IMR-90 (cell line): ENCODE results near the gene ARID4B. TPM values are rescaled to one million over a fixed set of nuclear protein-coding genes. Genes with fewer than 3 reads are reported as not detected.

ENCODE experiments used
- ATAC-seq: fragments of 200-7000 bp; cut with Tn5 transposase; 2 replicates; pipeline ENCODE4 v1.9.1; 2020; ENCODE audit warnings: low read depth, mild to moderate bottlenecking, moderate library complexity
- BruUV-seq: library from RNA; stranded (reverse); fragments of 400-500 nt; replicated peaks from 2 replicates; lab custom pipeline; 2021; lab: Mats Ljungman, UMichigan
- CTCF ChIA-PET: fragments of 300-600 bp; formaldehyde crosslinking; extraction: SDS; loops from one replicate; lab custom pipeline; 2021; ENCODE audit warnings: antibody characterized with exemption; lab: Yijun Ruan, JAX
- POLR2A ChIA-PET: fragments of 300-600 bp; sonication (Branson Sonifier 250); formaldehyde crosslinking; loops from one replicate; lab custom pipeline; 2022; ENCODE audit warnings: antibody characterized with exemption; ENCODE audit not compliant: unreplicated experiment; lab: Charles Lee
- DNase-seq: peaks from one replicate; pipeline ENCODE4 v3.0.0; 2013
- H2AFZ ChIP-seq: replicated peaks from 2 replicates; pipeline ENCODE3; 2013; ENCODE audit warnings: low read length, mild to moderate bottlenecking; ENCODE audit not compliant: poor library complexity
- H2AK5ac ChIP-seq: 2 replicates; pipeline ENCODE4 v1.6.1; 2013; ENCODE audit warnings: low read depth, low read length, inconsistent platforms
- H2AK9ac ChIP-seq: replicated peaks from 2 replicates; pipeline ENCODE3; 2013; ENCODE audit warnings: mild to moderate bottlenecking, low read depth, low read length, moderate library complexity; ENCODE audit not compliant: poor library complexity
- H2BK120ac ChIP-seq: 2 replicates; pipeline ENCODE4 v1.6.1; 2013; ENCODE audit warnings: low read depth, low read length, inconsistent platforms
- H2BK15ac ChIP-seq: 3 replicates; pipeline ENCODE4 v1.6.1; 2013; ENCODE audit warnings: low read depth, low read length, inconsistent platforms
- H2BK20ac ChIP-seq: 2 replicates; pipeline ENCODE4 v1.6.1; 2013; ENCODE audit warnings: low read depth, mild to moderate bottlenecking, inconsistent platforms, low read length, moderate library complexity
- H2BK5ac ChIP-seq: 2 replicates; pipeline ENCODE4 v1.6.1; 2013; ENCODE audit warnings: mild to moderate bottlenecking, low read depth, low read length, inconsistent platforms; ENCODE audit not compliant: poor library complexity, severe bottlenecking
- H3K14ac ChIP-seq: replicated peaks from 2 replicates; pipeline ENCODE4 v1.6.1; 2013; ENCODE audit warnings: low read depth, low read length, inconsistent platforms
- H3K18ac ChIP-seq: 2 replicates; pipeline ENCODE4 v1.6.1; 2013; ENCODE audit warnings: low read depth, low read length, control low read depth
- H3K23ac ChIP-seq: 2 replicates; pipeline ENCODE4 v1.6.1; 2013; ENCODE audit warnings: low read depth, low read length, inconsistent platforms
- H3K27ac ChIP-seq: 2 replicates; pipeline ENCODE4 v1.5.1; 2013; ENCODE audit warnings: mild to moderate bottlenecking, control low read depth, low read length; ENCODE audit not compliant: insufficient read depth
- H3K27me3 ChIP-seq: 2 replicates; pipeline ENCODE4 v1.6.1; 2013; ENCODE audit warnings: low read length; ENCODE audit not compliant: control insufficient read depth, insufficient read depth
- H3K36me3 ChIP-seq: 2 replicates; pipeline ENCODE4 v1.6.1; 2013; ENCODE audit warnings: low read length, mixed read lengths; ENCODE audit not compliant: control insufficient read depth, insufficient read depth
- H3K4ac ChIP-seq: 2 replicates; pipeline ENCODE4 v1.6.1; 2013; ENCODE audit warnings: low read depth, low read length, inconsistent platforms
- H3K4me1 ChIP-seq: 2 replicates; pipeline ENCODE4 v1.6.1; 2013; ENCODE audit warnings: low read length, mixed read lengths; ENCODE audit not compliant: control insufficient read depth, insufficient read depth
- H3K4me2 ChIP-seq: 2 replicates; pipeline ENCODE4 v1.6.1; 2013; ENCODE audit warnings: low read depth, mild to moderate bottlenecking, control low read depth, low read length, moderate library complexity
- H3K4me3 ChIP-seq: 2 replicates; pipeline ENCODE4 v1.5.1; 2013; ENCODE audit warnings: low read depth, mild to moderate bottlenecking, control low read depth, low read length, moderate library complexity; ENCODE audit not compliant: insufficient read depth
- H3K56ac ChIP-seq: 2 replicates; pipeline ENCODE4 v1.6.1; 2013; ENCODE audit warnings: low read length, inconsistent platforms; ENCODE audit not compliant: insufficient read depth; ENCODE audit errors: extremely low read depth
- H3K79me1 ChIP-seq, 2 experiments: 2 replicates each; pipeline ENCODE4 v1.6.1; 2013; ENCODE audit warnings: low read length in 2 of 2, inconsistent platforms in 1 of 2, low read depth in 1 of 2
- H3K9ac ChIP-seq: 2 replicates; pipeline ENCODE4 v1.6.1; 2013; ENCODE audit warnings: low read depth, low read length, control low read depth
- H3K9me1 ChIP-seq: 2 replicates; pipeline ENCODE4 v1.6.1; 2013; ENCODE audit warnings: low read length, inconsistent platforms; ENCODE audit not compliant: insufficient read depth
- H3K9me3 ChIP-seq: 2 replicates; pipeline ENCODE4 v1.6.1; 2013; ENCODE audit warnings: low read length; ENCODE audit not compliant: control insufficient read depth, insufficient read depth
- H4K20me1 ChIP-seq: 2 replicates; pipeline ENCODE4 v1.6.1; 2013; ENCODE audit warnings: low read length, inconsistent platforms; ENCODE audit not compliant: insufficient read depth
- H4K5ac ChIP-seq: 2 replicates; pipeline ENCODE4 v1.6.1; 2013; ENCODE audit warnings: mild to moderate bottlenecking, low read depth, low read length, control low read depth
- H4K8ac ChIP-seq, 2 experiments: 2 replicates each; pipeline ENCODE4 v1.6.1; 2013; ENCODE audit warnings: low read depth in 2 of 2, low read length in 2 of 2, control low read depth in 1 of 2, inconsistent platforms in 1 of 2
- H4K91ac ChIP-seq: 2 replicates; pipeline ENCODE4 v1.6.1; 2013; ENCODE audit warnings: low read depth, low read length, inconsistent platforms; ENCODE audit not compliant: insufficient read depth
- CEBPB ChIP-seq: IDR thresholded peaks from 2 replicates; pipeline ENCODE4 v1.6.1; 2012; ENCODE audit warnings: low read depth, low read length, improper control_type of control experiment
- CHD1 ChIP-seq: IDR thresholded peaks from 2 replicates; pipeline ENCODE4 v1.6.1; 2012; ENCODE audit warnings: low read depth, low read length, improper control_type of control experiment
- FOS ChIP-seq: fragments of 150-350 bp; IDR thresholded peaks from 2 replicates; pipeline ENCODE4 v1.6.1; 2016; ENCODE audit warnings: low read depth, low read length
- MAFK ChIP-seq: IDR thresholded peaks from 2 replicates; pipeline ENCODE4 v1.6.1; 2012; ENCODE audit warnings: low read depth, low read length, improper control_type of control experiment
- RFX5 ChIP-seq: IDR thresholded peaks from 2 replicates; pipeline ENCODE4 v1.8.0; 2012; ENCODE audit warnings: low read depth, mild to moderate bottlenecking, low read length, moderate library complexity
- SMC3 ChIP-seq: fragments of 150-350 bp; IDR thresholded peaks from 2 replicates; pipeline ENCODE4 v1.6.1; 2016; ENCODE audit warnings: low read depth, mild to moderate bottlenecking, antibody characterized with exemption, low read length, moderate library complexity
- WGBS, 2 experiments: methylation state at CpG; one replicate each; pipeline versions ENCODE4 v1.1.5 to v1.1.7; 2013; ENCODE audit warnings: missing lambda C conversion rate in 2 of 2; ENCODE audit not compliant: insufficient read length in 1 of 2; ENCODE audit errors: extremely low coverage in 2 of 2; 5-methylcytosine and 5-hydroxymethylcytosine counted together
- dilution Hi-C: fragments of 300-500 bp; cut with HindIII; formaldehyde crosslinking; loops from one replicate; pipeline ENCODE4 v1.14.3; 2018; ENCODE audit warnings: low sequenced_read_pairs; ENCODE audit not compliant: unreplicated experiment
- in situ Hi-C: fragments of 300-500 bp; cut with MboI; formaldehyde crosslinking; loops from 3 replicates; pipeline ENCODE4 v1.14.3; 2019; ENCODE audit warnings: low sequenced_read_pairs, inconsistent platforms, mixed read lengths
- intact Hi-C: fragments of 100-400 bp; cut with micrococcal nuclease; formaldehyde crosslinking; loops from 2 replicates; pipeline ENCODE4 v1.10.0; 2022
- polyA plus RNA-seq, 3 experiments: library from polyadenylated mRNA; depleted of rRNA; stranded (reverse); fragments of >200 nt; gene quantifications; 2 replicates each; pipeline ENCODE4 v1.2.3, GENCODE V29; 2012; ENCODE audit warnings: low replicate concordance in 1 of 3
- total RNA-seq: library from RNA; depleted of rRNA; stranded (reverse); fragments of >200 nt; gene quantifications from 2 replicates; pipeline ENCODE4 v1.2.3, GENCODE V29; 2012
- TF ChIP-seq, protein P1 (sequence below): conservative IDR thresholded peaks from 2 replicates; pipeline ENCODE4 v1.5.1; 2012; ENCODE audit warnings: mild to moderate bottlenecking, low read depth, low read length, improper control_type of control experiment
- TF ChIP-seq, protein P2 (sequence below): fragments of 150-350 bp; IDR thresholded peaks from 2 replicates; pipeline ENCODE4 v1.6.1; 2017; ENCODE audit warnings: mild to moderate bottlenecking, antibody characterized with exemption, low read length, low read depth
- TF ChIP-seq, protein P3 (sequence below): fragments of 150-350 bp; IDR thresholded peaks from 2 replicates; pipeline ENCODE4 v1.6.1; 2016; ENCODE audit warnings: low read depth, mild to moderate bottlenecking, low read length, moderate library complexity, borderline replicate concordance

ARID4B gene
- total and polyA plus RNA-seq, 2 of the 4 experiments (the other 2 are of a cell fraction), result 8.5 to 16.0 TPM

DNA sequence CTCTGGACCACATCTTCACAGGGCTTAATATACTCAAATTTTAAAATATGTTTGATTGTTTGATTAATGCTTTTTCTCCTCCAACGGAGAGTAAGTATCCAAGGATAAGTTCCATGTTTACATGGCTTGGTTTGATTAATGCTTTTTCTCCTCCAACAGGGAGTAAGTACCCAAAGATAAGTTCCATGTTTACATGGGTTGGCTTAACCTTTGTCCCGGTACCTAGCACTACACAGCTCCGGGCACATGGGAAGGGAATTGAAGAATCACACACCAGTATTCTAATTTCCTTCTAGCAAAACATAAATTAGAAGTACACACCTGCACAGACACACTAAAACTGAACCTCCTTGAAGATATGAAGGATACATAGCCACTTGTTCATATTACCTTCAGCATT is 77.5 kb downstream of the ARID4B start:
- TF ChIP-seq, protein P1, sequence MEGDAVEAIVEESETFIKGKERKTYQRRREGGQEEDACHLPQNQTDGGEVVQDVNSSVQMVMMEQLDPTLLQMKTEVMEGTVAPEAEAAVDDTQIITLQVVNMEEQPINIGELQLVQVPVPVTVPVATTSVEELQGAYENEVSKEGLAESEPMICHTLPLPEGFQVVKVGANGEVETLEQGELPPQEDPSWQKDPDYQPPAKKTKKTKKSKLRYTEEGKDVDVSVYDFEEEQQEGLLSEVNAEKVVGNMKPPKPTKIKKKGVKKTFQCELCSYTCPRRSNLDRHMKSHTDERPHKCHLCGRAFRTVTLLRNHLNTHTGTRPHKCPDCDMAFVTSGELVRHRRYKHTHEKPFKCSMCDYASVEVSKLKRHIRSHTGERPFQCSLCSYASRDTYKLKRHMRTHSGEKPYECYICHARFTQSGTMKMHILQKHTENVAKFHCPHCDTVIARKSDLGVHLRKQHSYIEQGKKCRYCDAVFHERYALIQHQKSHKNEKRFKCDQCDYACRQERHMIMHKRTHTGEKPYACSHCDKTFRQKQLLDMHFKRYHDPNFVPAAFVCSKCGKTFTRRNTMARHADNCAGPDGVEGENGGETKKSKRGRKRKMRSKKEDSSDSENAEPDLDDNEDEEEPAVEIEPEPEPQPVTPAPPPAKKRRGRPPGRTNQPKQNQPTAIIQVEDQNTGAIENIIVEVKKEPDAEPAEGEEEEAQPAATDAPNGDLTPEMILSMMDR, result no peak
- no peak for TF ChIP-seq CEBPB
- TF ChIP-seq FOS, result no peak
- TF ChIP-seq SMC3, result no peak
- no peak for TF ChIP-seq CHD1
- no peak for TF ChIP-seq RFX5
- TF ChIP-seq MAFK, result no peak
- TF ChIP-seq, protein P2, sequence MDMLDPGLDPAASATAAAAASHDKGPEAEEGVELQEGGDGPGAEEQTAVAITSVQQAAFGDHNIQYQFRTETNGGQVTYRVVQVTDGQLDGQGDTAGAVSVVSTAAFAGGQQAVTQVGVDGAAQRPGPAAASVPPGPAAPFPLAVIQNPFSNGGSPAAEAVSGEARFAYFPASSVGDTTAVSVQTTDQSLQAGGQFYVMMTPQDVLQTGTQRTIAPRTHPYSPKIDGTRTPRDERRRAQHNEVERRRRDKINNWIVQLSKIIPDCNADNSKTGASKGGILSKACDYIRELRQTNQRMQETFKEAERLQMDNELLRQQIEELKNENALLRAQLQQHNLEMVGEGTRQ, result no peak
- TF ChIP-seq, protein P3, sequence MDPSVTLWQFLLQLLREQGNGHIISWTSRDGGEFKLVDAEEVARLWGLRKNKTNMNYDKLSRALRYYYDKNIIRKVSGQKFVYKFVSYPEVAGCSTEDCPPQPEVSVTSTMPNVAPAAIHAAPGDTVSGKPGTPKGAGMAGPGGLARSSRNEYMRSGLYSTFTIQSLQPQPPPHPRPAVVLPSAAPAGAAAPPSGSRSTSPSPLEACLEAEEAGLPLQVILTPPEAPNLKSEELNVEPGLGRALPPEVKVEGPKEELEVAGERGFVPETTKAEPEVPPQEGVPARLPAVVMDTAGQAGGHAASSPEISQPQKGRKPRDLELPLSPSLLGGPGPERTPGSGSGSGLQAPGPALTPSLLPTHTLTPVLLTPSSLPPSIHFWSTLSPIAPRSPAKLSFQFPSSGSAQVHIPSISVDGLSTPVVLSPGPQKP, result no peak
- no CpG with 5 or more reads among the region's 3 CpGs for WGBS, 2 experiments
- intact Hi-C loops (loop anchor here (5.0 kb wide), 1 partner anchor 252 kb away; the partner anchor contains the start of gene B3GALNT2), dilution Hi-C loops (no loop called here), in situ Hi-C loops (loop anchor here (5.0 kb wide), 1 partner anchor 167 kb away; no protein-coding TSS in a partner anchor)
- H3K56ac ChIP-seq, result no peak overlapping the region
- no peaks in the 10 kb centered on the region for H3K9me3 ChIP-seq
- no peak for DNase-seq
- ChIA-PET POLR2A (no interaction called here), CTCF (interaction anchor here (1.7 kb wide), 1 partner anchor 165 kb away, joined by 4 read pairs; no protein-coding TSS in a partner anchor)
- H4K20me1 ChIP-seq, result peaks cover 3% of the 10 kb centered on the region; the same call in 1 of the 2 replicates
- H3K27ac ChIP-seq, result no peak overlapping the region
- no peak overlapping the region for H3K4ac ChIP-seq
- H3K4me2 ChIP-seq, result no peak overlapping the region
- no peak overlapping the region for H2AK9ac ChIP-seq
- no peak overlapping the region for H2AK5ac ChIP-seq
- H2BK15ac ChIP-seq, result no peak overlapping the region
- peaks cover 6% of the 10 kb centered on the region for H3K36me3 ChIP-seq
- H2BK5ac ChIP-seq, result no peak overlapping the region
- no peaks in the 10 kb centered on the region for H3K27me3 ChIP-seq
- H2BK120ac ChIP-seq, result no peak overlapping the region
- no peak overlapping the region for H3K23ac ChIP-seq
- no peak for ATAC-seq
- H4K5ac ChIP-seq, result no peak overlapping the region
- H4K91ac ChIP-seq, result no peak overlapping the region
- H2BK20ac ChIP-seq, result no peak overlapping the region
- H3K9me1 ChIP-seq, result no peaks in the 10 kb centered on the region
- H3K4me1 ChIP-seq, result no peaks in the 10 kb centered on the region
- H4K8ac ChIP-seq, result no peak overlapping the region
- H3K14ac ChIP-seq, result no peak overlapping the region
- no peak overlapping the region for H3K9ac ChIP-seq
- no peak overlapping the region for H3K4me3 ChIP-seq
- no TSS peak for BruUV-seq
- H2AFZ ChIP-seq, result no peak overlapping the region
- H3K79me1 ChIP-seq, result peaks cover 15% of the 10 kb centered on the region in 2 experiments
- no peak overlapping the region for H3K18ac ChIP-seq
